HL-60 (cell line): Measurements from ENCODE around the gene SELENOO.

ENCODE experiments used
- DNase-seq, 2 experiments: peaks; one replicate each; pipeline ENCODE4 v3.0.0-alpha.2; 2010 to 2020; ENCODE audit warnings: low read depth in 1 of 2, low spot score in 1 of 2
- H3K27ac ChIP-seq: fragments of 250-450 bp; sonication (Bioruptor Pico); replicated peaks from 2 replicates; pipeline ENCODE4 v1.5.1; 2020; ENCODE audit warnings: mild to moderate bottlenecking, moderate library complexity
- H3K27me3 ChIP-seq: fragments of 250-450 bp; sonication (Bioruptor Pico); 2 replicates; pipeline ENCODE4 v1.5.1; 2021; ENCODE audit warnings: mild to moderate bottlenecking, moderate library complexity; ENCODE audit not compliant: insufficient read depth, poor library complexity, severe bottlenecking
- H3K4me3 ChIP-seq: replicated peaks from 2 replicates; pipeline ENCODE4 v1.5.1; 2011; ENCODE audit warnings: mild to moderate bottlenecking, control low read depth, low read length; ENCODE audit not compliant: insufficient read depth
- CTCF ChIP-seq: IDR thresholded peaks from one replicate; pipeline ENCODE4 v1.5.1; 2011; ENCODE audit warnings: low read length, control low read depth, inconsistent platforms; ENCODE audit not compliant: insufficient read depth
- GABPA ChIP-seq: IDR thresholded peaks from 2 replicates; pipeline ENCODE4 v1.6.1; 2012; ENCODE audit warnings: low read depth
- POLR2AphosphoS5 ChIP-seq: IDR thresholded peaks from 2 replicates; pipeline ENCODE4 v1.6.1; 2012; ENCODE audit warnings: low read depth
- REST ChIP-seq: IDR thresholded peaks from 2 replicates; pipeline ENCODE4 v1.6.1; 2012; ENCODE audit warnings: low read depth; ENCODE audit not compliant: insufficient replicate concordance
- SPI1 ChIP-seq: IDR thresholded peaks from 2 replicates; pipeline ENCODE4 v1.6.1; 2012; ENCODE audit warnings: low read depth, mild to moderate bottlenecking, borderline replicate concordance
- long read RNA-seq: library from polyadenylated mRNA; unstranded; transcript quantifications from one replicate; pipeline ENCODE4 v2.0.0, GENCODE V29; 2020

SELENOO gene
- long read RNA-seq, partial matches to known transcripts: 12 of 19 reads
- long read RNA-seq, other reads (novel, unspliced or antisense): 4 of 19 reads

GRCh38 chr22:50200461-50201190, at the start of gene SELENOO:
Gene SELENOO (plus strand): TSS chr22:50201011. CDS start chr22:50201037, 26 bp downstream.
- peak; percentile 76 to 89 for DNase-seq
- TF ChIP-seq GABPA (peak; percentile 92), POLR2AphosphoS5 (no peak; the same call in 1 of the 2 replicates)
- peak within 1 kb of the TSS; percentile 55 for H3K27ac ChIP-seq
- H3K27me3 ChIP-seq: no peaks in the 10 kb centered on the region
- H3K4me3 ChIP-seq: peak within 1 kb of the TSS; percentile 65

- DNase-seq: no peak
- no peak overlapping the region for H3K27ac ChIP-seq
- no peaks in the 10 kb centered on the region for H3K27me3 ChIP-seq
- TF ChIP-seq GABPA (no peak), CTCF (no peak), POLR2AphosphoS5 (no peak), SPI1 (no peak), REST (no peak)
- no peak overlapping the region for H3K4me3 ChIP-seq
Observed at GRCh38 chr22:50151571-50152537, 49.0 kb upstream of the SELENOO start.

- TF ChIP-seq GABPA: no peak
- no peak for TF ChIP-seq POLR2AphosphoS5
- TF ChIP-seq CTCF: no peak
- no peak for TF ChIP-seq SPI1
- no peak for TF ChIP-seq REST
- no peak for DNase-seq
- Histone ChIP-seq H3K27me3 (no peaks in the 10 kb centered on the region), H3K27ac (no peak overlapping the region), H3K4me3 (no peak overlapping the region)
Observed at GRCh38 chr22:50153056-50153755, 47.6 kb upstream of the SELENOO start.
